Stimulated activated CD4-positive, alpha-beta T cell treated with anti-CD3 and anti-CD28 coated beads, Interleukin-12 subunit alpha, Interleukin-12 subunit beta, amount 100 ng/mL, for 48 hours (primary cell): ENCODE measurements around the gene CDCA5.

Experiments used
- DNase-seq, 3 donors: peaks; one replicate each; pipeline ENCODE4 v3.0.0-alpha.2; 2020; ENCODE audit warnings: low read depth in 2 of 3, low spot score in 1 of 3

Gene CDCA5

DNA sequence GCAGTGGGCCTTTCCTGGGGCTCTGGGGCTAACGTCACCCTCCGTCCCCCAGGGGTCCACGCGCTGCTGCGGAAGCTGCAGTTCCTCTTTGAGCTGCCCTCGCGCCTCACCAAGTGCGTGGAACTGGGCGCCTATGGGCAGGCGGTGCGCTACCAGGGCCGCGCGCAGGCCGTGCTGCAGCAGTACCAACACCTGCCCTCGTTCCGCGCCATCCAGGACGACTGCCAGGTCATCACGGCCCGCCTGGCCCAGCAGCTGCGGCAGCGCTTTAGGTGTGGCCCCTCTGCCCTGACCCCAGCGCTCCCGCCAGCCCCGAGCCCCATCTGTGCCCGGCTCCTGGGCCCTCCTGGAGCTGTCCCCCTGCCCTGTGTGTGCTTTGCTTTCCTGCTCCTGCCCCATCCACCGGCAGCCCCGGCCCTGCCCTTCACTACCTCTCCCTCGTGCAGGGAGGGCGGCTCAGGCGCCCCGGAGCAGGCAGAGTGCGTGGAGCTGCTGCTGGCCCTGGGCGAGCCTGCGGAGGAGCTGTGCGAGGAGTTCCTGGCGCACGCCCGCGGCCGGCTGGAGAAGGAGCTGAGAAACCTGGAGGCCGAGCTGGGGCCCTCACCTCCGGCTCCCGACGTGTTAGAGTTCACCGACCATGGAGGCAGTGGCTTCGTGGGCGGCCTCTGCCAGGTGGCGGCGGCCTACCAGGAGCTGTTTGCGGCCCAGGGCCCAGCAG lies 24.1 kb upstream of the CDCA5 start:
- DNase-seq = no peak

GRCh38 chr11:65107078-65107477 lies 23.2 kb upstream of the CDCA5 start:
- no peak for DNase-seq

DNA sequence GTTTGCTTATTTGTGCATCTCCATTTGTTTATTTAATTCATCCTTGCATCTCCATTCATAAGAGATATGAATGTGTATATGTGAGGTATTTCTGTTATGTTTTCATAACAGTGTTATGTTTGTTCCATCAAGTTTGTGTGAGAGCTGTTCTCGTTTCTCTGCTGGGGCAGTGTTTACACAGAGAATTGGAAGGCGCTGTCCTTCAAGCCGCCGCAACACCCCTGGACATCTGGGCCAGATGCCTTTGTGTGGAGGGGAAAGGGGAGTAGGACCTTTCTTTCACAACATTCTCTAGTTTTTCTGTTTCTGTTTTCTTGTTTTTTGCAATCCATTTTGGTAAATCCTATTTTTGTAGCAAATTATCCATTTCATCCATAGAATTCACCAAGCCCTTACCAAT lies 20.8 kb upstream of the CDCA5 start:
- no peak for DNase-seq

GRCh38 chr11:65103476-65103875 lies 19.6 kb upstream of the CDCA5 start:
- no peak for DNase-seq

DNA sequence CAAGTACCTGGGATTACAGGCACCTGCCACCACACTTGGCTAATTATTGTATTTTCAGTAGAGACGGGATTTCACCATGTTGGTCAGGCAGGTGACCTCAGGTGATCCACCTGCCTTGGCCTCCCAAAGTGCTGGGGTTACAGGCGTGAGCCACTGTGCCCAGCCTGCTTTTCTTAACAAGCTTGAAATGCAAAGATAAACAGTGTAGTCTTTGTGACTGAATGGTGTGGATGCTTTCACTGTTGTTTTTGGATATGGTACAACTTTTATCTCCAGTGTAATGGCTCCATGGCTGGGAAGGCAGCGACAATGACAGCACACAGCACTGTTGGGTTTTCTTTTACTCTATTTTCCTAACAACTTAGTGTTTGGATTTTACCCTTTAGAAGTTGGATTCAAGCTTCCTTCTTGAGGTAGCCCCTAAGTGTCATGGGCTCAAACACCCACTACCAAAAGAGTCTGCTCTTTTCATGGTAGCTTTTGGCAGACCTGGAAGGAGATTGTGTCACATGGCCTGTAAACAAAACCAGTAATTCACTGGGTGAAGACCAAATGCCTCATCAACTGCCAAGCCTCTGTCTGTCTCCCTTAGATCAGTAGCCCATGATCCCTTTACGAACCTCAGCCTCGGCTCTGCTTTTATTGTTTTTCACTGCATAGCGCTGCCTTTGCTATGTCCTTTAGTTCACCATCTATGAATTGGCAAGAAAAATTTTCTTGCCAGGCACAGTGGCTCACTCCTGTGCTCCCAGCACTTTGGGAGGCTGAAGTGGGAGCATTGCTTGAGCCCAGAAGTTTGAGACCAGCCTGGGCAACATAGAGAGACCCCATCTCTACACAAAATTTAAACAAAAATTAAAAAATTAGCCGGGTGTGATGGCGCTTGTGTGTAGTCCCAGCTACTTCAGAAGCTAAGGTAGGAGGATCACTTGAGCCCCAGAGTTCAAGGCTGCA lies 18.6 kb upstream of the CDCA5 start:
- DNase-seq = no peak

DNA sequence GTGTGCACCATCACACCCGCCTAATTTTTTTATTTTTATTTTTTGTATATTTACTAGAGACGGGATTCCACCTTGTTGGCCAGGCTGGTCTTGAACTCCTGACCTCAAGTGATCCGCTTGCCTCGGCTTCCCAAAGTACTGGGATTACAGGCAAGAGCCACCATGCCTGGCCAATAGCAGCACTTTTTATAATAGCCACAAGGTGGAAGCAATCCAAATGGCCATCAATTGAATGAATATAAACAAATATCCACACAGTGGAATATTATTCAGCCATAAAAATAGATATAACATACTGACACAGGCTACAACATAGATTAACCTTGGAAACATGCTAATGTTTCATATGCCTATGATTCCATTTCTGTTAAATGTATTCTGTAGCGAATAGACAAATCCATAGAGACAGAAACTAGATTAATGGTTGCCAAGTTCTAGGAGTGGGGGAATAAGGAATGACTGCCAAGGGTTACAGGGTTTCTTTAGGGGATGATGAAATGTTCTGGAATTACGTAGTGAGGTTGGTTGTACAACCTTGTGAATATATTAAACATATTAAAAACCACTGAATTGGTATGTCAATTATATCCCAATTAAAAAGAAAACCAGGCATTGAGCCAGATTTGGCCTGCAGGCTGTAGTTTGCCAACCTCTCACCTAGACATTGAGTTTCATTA lies 17.0 kb upstream of the CDCA5 start:
- no peak for DNase-seq

DNA sequence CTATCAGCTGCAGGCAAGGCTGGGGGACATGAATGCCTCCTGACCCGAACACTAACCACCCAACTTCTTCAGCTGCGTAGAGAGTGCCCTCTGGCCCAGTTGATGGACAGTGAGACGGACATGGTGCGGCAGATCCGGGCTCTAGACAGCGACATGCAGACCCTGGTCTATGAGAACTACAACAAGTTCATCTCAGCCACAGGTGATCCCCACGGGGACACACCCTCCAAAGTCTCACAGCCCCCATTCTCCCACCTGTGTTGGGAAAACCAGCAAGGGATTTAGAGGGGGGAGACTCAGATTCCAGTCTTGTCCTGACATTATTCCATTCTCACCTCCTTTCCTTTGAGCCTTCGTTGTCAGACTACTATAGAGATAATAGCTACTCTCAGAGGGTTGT lies 13.1 kb upstream of the CDCA5 start:
- DNase-seq = no peak

- DNase-seq = peak; percentile 76 to 85 (median 77)
Measured at GRCh38 chr11:65095974-65096806, 12.3 kb upstream of the CDCA5 start, which contains the start of gene VPS51. TSS of gene VPS51 (plus strand) at chr11:65096214. CDS start at chr11:65096251, 37 bp downstream.

- DNase-seq = no peak
Measured at GRCh38 chr11:65095427-65095826, 11.6 kb upstream of the CDCA5 start.

GRCh38 chr11:65090628-65091027 lies 6.8 kb upstream of the CDCA5 start:
- no peak for DNase-seq

DNA sequence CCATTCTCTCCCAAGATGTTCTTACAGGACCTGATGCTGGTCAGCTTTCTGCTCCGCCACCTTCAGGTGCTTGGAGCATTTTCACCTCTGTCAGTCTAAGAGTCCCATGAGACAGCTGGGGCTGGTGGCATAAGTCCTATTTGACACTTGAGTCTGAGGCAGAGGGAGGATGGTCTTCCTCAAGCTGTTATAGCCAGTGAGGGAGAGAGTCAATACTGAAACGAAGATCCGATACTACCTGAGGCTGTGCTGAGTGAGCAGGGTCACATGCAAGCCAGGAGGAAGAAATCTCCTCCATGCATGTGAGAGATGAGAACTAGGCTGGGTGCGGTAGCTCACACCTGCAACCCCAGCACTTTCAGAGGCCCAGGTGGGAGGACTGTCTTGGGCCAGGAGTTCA lies 5.8 kb upstream of the CDCA5 start:
- no peak for DNase-seq

DNA sequence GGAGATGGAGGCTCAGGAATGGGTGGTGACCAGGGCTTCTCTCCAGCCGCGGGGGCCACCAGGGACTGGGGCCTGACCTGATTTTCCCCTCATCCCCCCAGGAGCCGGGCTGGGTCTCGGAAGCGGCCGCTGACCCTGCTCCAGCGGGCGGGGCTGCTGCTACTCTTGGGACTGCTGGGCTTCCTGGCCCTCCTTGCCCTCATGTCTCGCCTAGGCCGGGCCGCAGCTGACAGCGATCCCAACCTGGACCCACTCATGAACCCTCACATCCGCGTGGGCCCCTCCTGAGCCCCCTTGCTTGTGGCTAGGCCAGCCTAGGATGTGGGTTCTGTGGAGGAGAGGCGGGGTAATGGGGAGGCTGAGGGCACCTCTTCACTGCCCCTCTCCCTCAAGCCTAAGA lies 4.0 kb upstream of the CDCA5 start:
- DNase-seq = no peak

DNA sequence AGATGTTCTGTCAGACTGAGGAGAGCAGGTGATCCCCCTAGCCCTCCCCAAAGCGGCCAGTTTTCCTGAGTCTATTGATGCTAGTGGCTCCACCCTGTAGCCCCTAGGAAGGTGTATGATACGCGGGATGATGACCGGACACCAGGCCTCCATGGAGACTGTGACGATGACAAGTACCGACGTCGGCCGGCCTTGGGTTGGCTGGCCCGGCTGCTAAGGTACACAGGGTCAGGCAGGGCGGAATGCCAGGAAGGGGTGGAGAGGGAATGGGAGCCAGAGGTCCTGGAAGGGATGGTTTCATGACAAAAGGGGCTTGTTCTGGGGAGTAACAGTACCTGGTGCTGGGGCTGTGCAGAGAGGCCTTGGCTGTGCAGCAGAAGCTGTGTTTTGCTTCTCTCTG lies 3.4 kb upstream of the CDCA5 start:
- DNase-seq = no peak

- DNase-seq = no peak
Measured at GRCh38 chr11:65086809-65087208, 3.0 kb upstream of the CDCA5 start.

DNA sequence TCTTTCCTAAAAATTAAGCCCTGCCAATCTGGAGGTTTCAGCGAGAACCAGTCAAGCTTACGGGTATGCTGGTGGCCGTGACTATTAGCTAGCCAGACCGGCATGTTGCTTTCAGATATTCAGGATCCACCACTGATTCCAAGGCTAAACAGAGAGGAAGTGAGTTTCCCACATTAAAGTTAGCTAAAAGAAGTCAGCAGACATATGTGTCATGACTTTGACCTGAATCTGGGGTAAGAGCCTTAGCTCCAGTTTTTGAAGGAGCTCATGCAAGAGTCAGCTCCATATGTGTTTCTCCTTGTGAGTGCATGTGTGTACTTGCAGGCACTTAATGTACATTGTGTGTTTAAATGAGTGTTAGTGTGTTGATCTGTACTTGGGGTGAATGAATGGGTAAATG lies 1.6 kb upstream of the CDCA5 start:
- DNase-seq = no peak

DNA sequence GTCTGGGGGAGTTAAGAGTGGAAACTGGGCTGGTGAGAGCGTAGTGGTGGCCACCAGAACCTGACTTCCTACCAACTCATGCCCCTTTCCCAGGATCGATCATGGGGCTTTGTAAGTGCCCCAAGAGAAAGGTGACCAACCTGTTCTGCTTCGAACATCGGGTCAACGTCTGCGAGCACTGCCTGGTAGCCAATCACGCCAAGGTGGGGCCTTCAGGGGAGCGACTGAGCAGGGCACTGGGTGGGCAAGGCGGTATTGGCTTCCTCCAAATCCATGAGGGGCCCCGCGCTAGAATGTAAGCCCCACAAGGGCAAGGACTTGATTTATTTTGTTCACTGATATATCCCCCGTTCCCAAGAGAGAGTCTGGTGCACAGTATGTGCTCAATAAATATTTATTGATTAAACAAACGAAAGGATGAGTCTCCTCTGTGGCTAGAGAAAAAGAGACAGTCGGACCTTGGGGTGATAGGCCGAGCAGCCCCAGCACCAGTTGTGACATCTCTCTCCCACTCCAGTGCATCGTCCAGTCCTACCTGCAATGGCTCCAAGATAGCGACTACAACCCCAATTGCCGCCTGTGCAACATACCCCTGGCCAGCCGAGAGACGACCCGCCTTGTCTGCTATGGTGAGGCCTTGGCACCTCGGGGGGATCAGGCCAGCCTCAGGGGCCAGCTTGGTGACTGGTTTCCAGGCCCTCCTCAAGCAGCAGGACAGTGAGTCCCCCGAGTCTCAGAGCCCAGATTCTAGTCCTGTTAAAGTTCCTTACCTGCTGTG lies 947 bp upstream of the CDCA5 start:
- DNase-seq = no peak

DNA sequence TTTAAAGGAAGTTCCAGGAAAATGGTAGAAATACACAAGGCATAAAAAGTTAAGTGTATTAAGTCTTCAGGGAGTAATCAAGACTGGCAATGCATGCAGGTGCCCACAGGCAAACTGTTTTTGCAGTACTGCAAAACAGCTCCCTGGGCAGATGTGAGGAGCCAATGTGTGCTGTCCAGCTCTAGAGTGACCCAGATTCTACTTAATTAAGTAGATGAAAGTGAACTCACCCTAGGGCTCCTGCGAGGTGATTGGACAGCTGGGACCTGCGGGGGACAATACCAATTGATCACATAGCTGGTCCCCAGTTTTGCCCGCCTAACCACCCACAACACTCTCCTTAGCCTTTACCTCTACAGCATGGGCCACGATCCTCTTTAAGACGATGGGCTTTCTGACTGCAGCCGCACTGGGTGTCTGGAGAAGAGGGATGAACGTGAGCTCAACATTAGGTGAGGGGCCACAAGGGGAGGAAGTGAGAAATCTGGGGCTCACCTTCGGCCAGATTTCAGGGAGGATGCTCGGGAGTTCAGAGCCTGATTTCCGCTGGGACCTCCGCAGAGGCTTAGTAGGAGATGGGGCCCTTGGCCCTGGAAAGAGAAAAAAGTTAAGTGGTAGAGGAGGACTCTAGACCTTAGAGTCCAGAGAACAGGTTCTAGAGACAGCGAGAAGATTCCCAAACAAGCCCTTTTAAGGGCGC lies 556 bp downstream of the CDCA5 start:
- no peak for DNase-seq

DNA sequence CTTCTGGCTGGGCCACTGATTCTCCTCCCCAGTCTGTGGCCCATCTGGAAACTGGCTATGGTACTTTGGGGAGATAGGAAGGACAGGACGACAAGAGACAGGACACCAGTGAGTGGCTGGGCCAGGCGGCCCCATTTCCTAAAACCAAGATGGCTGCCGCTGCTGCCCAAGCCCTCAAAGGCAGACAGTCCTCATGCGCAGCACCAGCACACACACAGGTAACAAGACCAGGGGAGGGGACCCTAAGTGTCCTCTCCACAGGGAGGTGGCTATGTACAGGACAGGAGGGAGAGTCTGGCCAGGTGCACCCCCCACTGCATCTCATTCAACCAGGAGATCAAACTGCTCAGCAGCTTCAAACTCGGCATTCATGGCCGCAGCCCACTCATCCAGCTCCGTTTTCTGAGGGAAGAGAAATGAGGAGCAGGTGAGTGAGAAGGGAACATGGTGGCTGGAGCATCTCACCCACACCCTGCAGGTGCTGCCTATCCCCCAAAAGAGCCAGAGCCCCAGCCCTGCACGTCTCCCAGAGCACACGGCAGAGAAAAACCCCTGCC lies 5.0 kb downstream of the CDCA5 start:
- DNase-seq = no peak

GRCh38 chr11:65078151-65078550 lies 5.7 kb downstream of the CDCA5 start:
- DNase-seq = peak; percentile 38 to 55 (median 52)
